IPS-20b (cell line): Measurements from ENCODE around the gene POU3F3.
A peak's percentile ranks its signal among the peaks of the same experiment; 100 is the strongest.

ENCODE experiments used
- H3K27ac ChIP-seq: one replicate; pipeline ENCODE4 v1.5.1; 2013; ENCODE audit warnings: low read length
- H3K27me3 ChIP-seq: 2 replicates; pipeline ENCODE4 v1.6.1; 2013; ENCODE audit warnings: mild to moderate bottlenecking, low read length, inconsistent platforms; ENCODE audit not compliant: insufficient read depth
- H3K36me3 ChIP-seq: 2 replicates; pipeline ENCODE4 v1.6.1; 2013; ENCODE audit warnings: low read depth, mild to moderate bottlenecking, inconsistent platforms, low read length, moderate library complexity; ENCODE audit not compliant: insufficient read depth
- H3K4me1 ChIP-seq: 2 replicates; pipeline ENCODE4 v1.6.1; 2013; ENCODE audit warnings: mild to moderate bottlenecking, control low read depth, inconsistent platforms, low read length, moderate library complexity; ENCODE audit not compliant: insufficient read depth
- H3K4me3 ChIP-seq: 2 replicates; pipeline ENCODE4 v1.5.1; 2013; ENCODE audit warnings: mild to moderate bottlenecking, low read length, inconsistent platforms
- H3K9ac ChIP-seq: 2 replicates; pipeline ENCODE4 v1.6.1; 2013; ENCODE audit warnings: low read depth, mild to moderate bottlenecking, inconsistent platforms, low read length, moderate library complexity
- H3K9me3 ChIP-seq: 2 replicates; pipeline ENCODE4 v1.6.1; 2013; ENCODE audit warnings: mild to moderate bottlenecking, low read depth, low read length, inconsistent platforms; ENCODE audit not compliant: insufficient read depth

Gene POU3F3

GRCh38 chr2:104864280-104865095, 10.6 kb downstream of the POU3F3 start:
- no peak overlapping the region; the same call in 1 of the 2 replicates for H3K4me3 ChIP-seq
- H3K27ac ChIP-seq, result no peak overlapping the region
- H3K9me3 ChIP-seq, result no peaks in the 10 kb centered on the region; the same call in 1 of the 2 replicates
- no peak overlapping the region for H3K9ac ChIP-seq
- peaks cover 100% of the 10 kb centered on the region for H3K27me3 ChIP-seq
- no peaks in the 10 kb centered on the region for H3K36me3 ChIP-seq
- H3K4me1 ChIP-seq, result peaks cover 8% of the 10 kb centered on the region; the same call in 1 of the 2 replicates

- H3K36me3 ChIP-seq, result no peaks in the 10 kb centered on the region
- H3K27me3 ChIP-seq, result peaks cover 100% of the 10 kb centered on the region
- peaks cover 8% of the 10 kb centered on the region; the same call in 1 of the 2 replicates for H3K4me1 ChIP-seq
- H3K4me3 ChIP-seq, result no peak overlapping the region
- no peak overlapping the region for H3K9ac ChIP-seq
- no peaks in the 10 kb centered on the region; the same call in 1 of the 2 replicates for H3K9me3 ChIP-seq
- no peak overlapping the region for H3K27ac ChIP-seq
Observed at GRCh38 chr2:104865096-104865470, 11.2 kb downstream of the POU3F3 start.

DNA sequence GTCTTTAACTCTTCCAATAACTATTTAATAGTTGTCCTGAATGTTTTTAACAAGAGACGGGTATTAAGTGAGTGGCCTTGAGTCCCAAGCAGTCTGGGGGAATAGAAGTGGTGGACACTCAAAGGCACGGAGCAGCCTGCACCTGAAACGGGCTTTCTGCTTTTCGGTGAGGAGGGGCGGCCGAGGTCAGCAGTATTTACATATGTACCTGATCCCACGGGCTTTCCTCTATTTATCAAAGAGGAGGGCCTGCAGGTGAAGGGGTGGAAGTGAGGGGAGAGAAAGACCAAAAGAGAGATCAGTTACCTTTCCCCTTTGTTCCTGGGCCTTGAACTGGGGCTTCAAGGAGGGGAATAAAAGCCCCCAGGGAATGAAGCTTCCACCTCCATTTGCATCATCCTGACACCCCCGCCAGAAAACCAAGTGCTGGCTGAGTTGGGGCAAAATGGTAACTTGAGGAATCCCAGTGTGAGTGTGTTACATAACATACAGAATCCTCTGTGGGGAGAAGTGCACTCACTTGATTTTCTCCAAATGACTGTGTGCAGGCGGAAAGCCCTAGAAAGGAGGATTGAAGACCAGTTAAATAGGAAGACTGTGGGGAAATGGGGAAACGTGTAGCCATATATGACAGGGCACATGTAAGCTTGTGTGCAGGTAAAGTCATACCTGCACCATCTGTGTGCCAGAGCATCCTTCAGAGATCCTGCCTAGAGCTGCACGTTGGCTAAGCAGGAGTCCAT, 12.4 kb downstream of the POU3F3 start:
- H3K4me3 ChIP-seq, result peak overlapping the region; percentile 33; the same call in 1 of the 2 replicates
- H3K27ac ChIP-seq, result no peak overlapping the region
- H3K27me3 ChIP-seq, result peaks cover 100% of the 10 kb centered on the region
- no peaks in the 10 kb centered on the region; the same call in 1 of the 2 replicates for H3K9me3 ChIP-seq
- H3K9ac ChIP-seq, result no peak overlapping the region
- no peaks in the 10 kb centered on the region for H3K36me3 ChIP-seq
- peaks cover 9% of the 10 kb centered on the region; the same call in 1 of the 2 replicates for H3K4me1 ChIP-seq

- no peaks in the 10 kb centered on the region for H3K36me3 ChIP-seq
- peaks cover 14% of the 10 kb centered on the region; the same call in 1 of the 2 replicates for H3K4me1 ChIP-seq
- H3K27me3 ChIP-seq, result peaks cover 100% of the 10 kb centered on the region
- no peak overlapping the region for H3K27ac ChIP-seq
- H3K9ac ChIP-seq, result no peak overlapping the region
- no peaks in the 10 kb centered on the region; the same call in 1 of the 2 replicates for H3K9me3 ChIP-seq
- peak overlapping the region; percentile 33; the same call in 1 of the 2 replicates for H3K4me3 ChIP-seq
Observed at GRCh38 chr2:104866883-104867812, 13.2 kb downstream of the POU3F3 start.

GRCh38 chr2:104867813-104868504, 14.0 kb downstream of the POU3F3 start:
- H3K27me3 ChIP-seq, result peaks cover 100% of the 10 kb centered on the region
- no peak overlapping the region for H3K9ac ChIP-seq

DNA sequence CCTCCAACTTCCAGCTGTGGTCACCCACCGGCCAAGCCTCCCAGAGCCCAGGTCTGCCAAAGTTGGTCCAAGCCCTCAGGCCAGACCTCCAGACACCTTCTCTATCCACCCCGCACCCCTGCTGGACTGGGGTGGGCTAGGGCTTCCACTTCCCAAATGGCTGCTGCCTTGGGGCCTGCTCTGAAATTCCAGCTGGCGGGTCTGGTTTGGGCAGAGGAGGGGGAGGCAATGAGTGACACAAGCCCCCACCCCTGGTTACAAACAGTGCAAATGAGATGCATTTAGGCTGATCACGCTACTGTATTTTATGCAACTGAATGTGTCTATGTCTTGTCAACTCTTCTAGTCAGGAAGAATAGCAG, 14.6 kb downstream of the POU3F3 start:
- Histone ChIP-seq H3K4me3 (no peak overlapping the region), H3K27ac (no peak overlapping the region), H3K4me1 (peaks cover 12% of the 10 kb centered on the region; the same call in 1 of the 2 replicates), H3K9ac (no peak overlapping the region), H3K27me3 (peaks cover 100% of the 10 kb centered on the region), H3K36me3 (no peaks in the 10 kb centered on the region), H3K9me3 (no peaks in the 10 kb centered on the region; the same call in 1 of the 2 replicates)

More at GRCh38 chr2:104867813-104868504, 14.0 kb downstream of the POU3F3 start:
- peak overlapping the region; percentile 33; the same call in 1 of the 2 replicates for H3K4me3 ChIP-seq
- H3K9me3 ChIP-seq, result no peaks in the 10 kb centered on the region; the same call in 1 of the 2 replicates
- peaks cover 12% of the 10 kb centered on the region; the same call in 1 of the 2 replicates for H3K4me1 ChIP-seq
- H3K27ac ChIP-seq, result no peak overlapping the region
- no peaks in the 10 kb centered on the region for H3K36me3 ChIP-seq

GRCh38 chr2:104870100-104870975, 16.4 kb downstream of the POU3F3 start:
- Histone ChIP-seq H3K4me3 (no peak overlapping the region), H3K9me3 (no peaks in the 10 kb centered on the region), H3K9ac (no peak overlapping the region), H3K36me3 (no peaks in the 10 kb centered on the region), H3K4me1 (peaks cover 12% of the 10 kb centered on the region; the same call in 1 of the 2 replicates), H3K27me3 (peaks cover 100% of the 10 kb centered on the region), H3K27ac (no peak overlapping the region)

- Histone ChIP-seq H3K9me3 (no peaks in the 10 kb centered on the region), H3K27ac (no peak overlapping the region), H3K4me3 (peak overlapping the region; percentile 73), H3K9ac (no peak overlapping the region), H3K4me1 (peaks cover 8% of the 10 kb centered on the region; the same call in 1 of the 2 replicates), H3K27me3 (peaks cover 100% of the 10 kb centered on the region), H3K36me3 (no peaks in the 10 kb centered on the region)
Observed at GRCh38 chr2:104871649-104871971, 17.7 kb downstream of the POU3F3 start.

DNA sequence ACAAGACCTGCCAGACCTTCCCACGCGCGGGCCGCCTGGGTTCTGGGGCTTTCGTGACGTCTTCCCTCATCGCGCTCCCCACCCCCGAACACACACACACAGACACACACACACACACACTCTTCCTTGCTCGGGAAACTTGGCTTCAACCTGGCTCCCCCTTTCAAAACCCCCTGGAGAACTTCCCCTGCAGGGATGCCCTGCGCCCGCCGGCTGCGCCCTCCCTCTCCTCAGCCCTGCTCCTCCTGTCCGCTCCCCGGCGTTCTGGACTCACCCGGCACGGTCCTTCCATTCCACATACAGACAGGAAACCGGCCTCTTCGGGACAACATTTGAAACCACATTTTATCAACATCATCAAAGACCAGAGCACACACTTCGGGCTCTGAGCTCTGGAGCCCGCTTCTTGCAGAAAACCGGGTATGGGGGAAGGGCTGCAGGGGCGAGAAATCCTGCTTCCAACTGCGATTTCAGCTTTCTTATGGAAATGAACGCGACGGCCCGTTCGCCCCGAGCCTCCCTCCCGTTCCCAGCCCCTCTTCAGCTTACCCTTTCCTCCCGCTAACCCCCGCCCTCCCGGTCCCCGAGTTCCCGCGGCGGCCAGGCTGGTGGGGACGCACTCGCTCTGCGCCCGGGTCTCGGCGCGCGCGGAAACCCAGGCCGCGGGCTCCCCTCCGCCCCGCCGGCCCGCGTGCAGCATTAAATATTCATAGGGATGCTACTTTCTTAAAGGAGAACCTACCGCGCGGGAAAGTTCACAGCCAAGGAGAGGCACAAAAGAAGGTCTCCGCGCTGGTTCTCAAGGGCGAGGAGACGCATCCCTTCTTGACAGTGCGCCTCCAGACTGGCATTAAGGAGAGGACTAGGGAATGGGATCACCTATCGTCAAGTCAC, 18.3 kb downstream of the POU3F3 start:
- Histone ChIP-seq H3K27me3 (peaks cover 100% of the 10 kb centered on the region), H3K4me3 (peak overlapping the region; percentile 73), H3K36me3 (no peaks in the 10 kb centered on the region), H3K9me3 (no peaks in the 10 kb centered on the region), H3K9ac (no peak overlapping the region; the same call in 1 of the 2 replicates), H3K27ac (no peak overlapping the region), H3K4me1 (peaks cover 6% of the 10 kb centered on the region; the same call in 1 of the 2 replicates)
